Neural crest cell (in vitro differentiated cells): ENCODE results near the gene NCAPG2. TPM values are rescaled to one million over a fixed set of nuclear protein-coding genes. Genes with fewer than 3 reads are reported as not detected.

ENCODE experiments used
- DNase-seq: peaks from one replicate; pipeline ENCODE4 v3.0.0; 2021; ENCODE audit warnings: low read depth, mixed read lengths, low spot score
- H3K27ac Mint-ChIP-seq: one replicate; pipeline ENCODE4 v1.8.0; 2021; ENCODE audit warnings: mild to moderate bottlenecking, mixed read lengths; ENCODE audit not compliant: unreplicated experiment
- H3K27me3 Mint-ChIP-seq: 2 replicates; pipeline ENCODE4 v1.8.0; 2021; ENCODE audit warnings: low read depth, mild to moderate bottlenecking, mixed read lengths
- H3K36me3 Mint-ChIP-seq: 2 replicates; pipeline ENCODE4 v1.8.0; 2021; ENCODE audit warnings: low read depth, mild to moderate bottlenecking, mixed read lengths
- H3K4me1 Mint-ChIP-seq: 2 replicates; pipeline ENCODE4 v1.8.0; 2021; ENCODE audit warnings: mixed read lengths
- H3K4me3 Mint-ChIP-seq: one replicate; pipeline ENCODE4 v1.8.0; 2021; ENCODE audit warnings: mild to moderate bottlenecking, mixed read lengths
- H3K9me3 Mint-ChIP-seq: 2 replicates; pipeline ENCODE4 v1.8.0; 2021; ENCODE audit warnings: mixed read lengths
- CTCF ChIP-seq: fragments of 200-600 bp; sonication (generic); conservative IDR thresholded peaks from 2 replicates; pipeline ENCODE4 v1.5.0; 2021; ENCODE audit warnings: antibody characterized with exemption, mild to moderate bottlenecking
- total RNA-seq: library from RNA; stranded (reverse); gene quantifications from 2 replicates; pipeline ENCODE4 v1.2.1, GENCODE V29; 2021

The NCAPG2 gene
- total RNA-seq, 1 donor from 2014 or later: 84.9 TPM

- Mint-ChIP-seq H3K27ac (no peak overlapping the region), H3K36me3 (no peaks in the 10 kb centered on the region), H3K27me3 (no peaks in the 10 kb centered on the region), H3K9me3 (no peaks in the 10 kb centered on the region), H3K4me1 (no peaks in the 10 kb centered on the region), H3K4me3 (no peak overlapping the region)
- TF ChIP-seq CTCF: no peak
- DNase-seq: no peak
Measured at GRCh38 chr7:158609313-158609974, 95.2 kb downstream of the NCAPG2 start.

- Mint-ChIP-seq H3K4me1 (no peaks in the 10 kb centered on the region), H3K9me3 (no peaks in the 10 kb centered on the region), H3K4me3 (no peak overlapping the region), H3K27me3 (no peaks in the 10 kb centered on the region), H3K27ac (no peak overlapping the region), H3K36me3 (no peaks in the 10 kb centered on the region)
- no peak for TF ChIP-seq CTCF
- no peak for DNase-seq
Measured at GRCh38 chr7:158607563-158607962, 97.0 kb downstream of the NCAPG2 start.

DNA sequence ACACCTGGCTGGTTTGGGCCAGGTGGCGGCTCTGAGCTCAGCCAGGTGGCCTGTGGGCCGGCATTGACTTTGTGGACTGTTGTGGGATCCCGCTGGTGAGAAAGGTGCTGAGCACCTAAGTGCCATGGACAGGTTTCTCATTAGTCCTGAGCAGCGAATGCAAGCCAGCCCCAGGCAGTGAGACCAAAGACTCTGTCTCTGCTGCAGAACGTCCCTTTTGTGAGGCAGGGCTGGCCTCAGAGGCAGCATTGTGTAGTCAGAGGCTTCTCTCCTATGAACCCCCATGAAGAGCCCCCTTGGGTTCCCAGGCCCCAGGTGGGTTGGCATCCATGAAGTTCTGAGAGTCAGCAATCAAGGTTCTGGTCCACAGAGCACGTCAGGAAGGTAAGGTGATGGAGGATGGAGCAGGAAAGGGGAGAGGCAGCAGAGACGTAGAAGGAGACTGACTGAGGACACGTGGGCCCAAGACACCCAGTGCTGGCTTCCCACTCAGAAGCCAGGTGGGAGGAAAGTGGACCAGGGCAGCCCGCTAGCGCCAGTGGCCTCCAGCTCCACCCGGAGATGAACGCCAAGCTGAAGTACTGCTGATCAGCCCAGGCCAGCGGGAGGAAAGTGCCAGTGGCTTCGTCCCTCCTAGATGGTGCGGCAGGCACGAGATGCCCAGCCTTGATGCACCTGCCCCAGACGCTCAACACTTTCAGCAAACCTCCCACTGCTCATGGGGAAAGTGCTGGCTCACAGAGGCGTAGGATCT is 97.8 kb downstream of the NCAPG2 start:
- no peaks in the 10 kb centered on the region for H3K27me3 Mint-ChIP-seq
- H3K4me3 Mint-ChIP-seq: no peak overlapping the region
- DNase-seq: no peak
- H3K9me3 Mint-ChIP-seq: no peaks in the 10 kb centered on the region
- no peaks in the 10 kb centered on the region for H3K36me3 Mint-ChIP-seq
- no peaks in the 10 kb centered on the region for H3K4me1 Mint-ChIP-seq
- H3K27ac Mint-ChIP-seq: no peak overlapping the region
- no peak for TF ChIP-seq CTCF

GRCh38 chr7:158606129-158606528 is 98.5 kb downstream of the NCAPG2 start:
- H3K4me3 Mint-ChIP-seq: no peak overlapping the region
- no peaks in the 10 kb centered on the region for H3K9me3 Mint-ChIP-seq
- TF ChIP-seq CTCF: no peak
- H3K36me3 Mint-ChIP-seq: no peaks in the 10 kb centered on the region
- no peaks in the 10 kb centered on the region for H3K27me3 Mint-ChIP-seq
- no peaks in the 10 kb centered on the region for H3K4me1 Mint-ChIP-seq
- no peak overlapping the region for H3K27ac Mint-ChIP-seq
- DNase-seq: no peak

GRCh38 chr7:158603773-158604755 is 100.5 kb downstream of the NCAPG2 start:
- Mint-ChIP-seq H3K9me3 (no peaks in the 10 kb centered on the region), H3K27ac (no peak overlapping the region), H3K4me1 (no peaks in the 10 kb centered on the region), H3K36me3 (no peaks in the 10 kb centered on the region), H3K27me3 (no peaks in the 10 kb centered on the region), H3K4me3 (no peak overlapping the region)
- no peak for TF ChIP-seq CTCF
- DNase-seq: no peak
